Right lobe of liver (tissue), 6 donors: ENCODE measurements around the gene CPXM2. TPM values are rescaled to one million over a fixed set of nuclear protein-coding genes. Genes with fewer than 3 reads are reported as not detected.

Experiments used
- ATAC-seq, 4 donors: fragments of 200-7000 bp; cut with Tn5 transposase; one replicate each; pipeline ENCODE4 v1.9.1; 2020; ENCODE audit warnings: mild to moderate bottlenecking in 4 of 4, moderate library complexity in 4 of 4
- DNase-seq, 3 donors: peaks; one replicate each; pipeline ENCODE4 v3.0.0-alpha.2; 2020
- H3K27ac ChIP-seq, 3 donors: fragments of 200-600 bp; one replicate each; pipeline ENCODE4 v1.8.0; 2022
- H3K27me3 ChIP-seq, 2 donors: fragments of 200-600 bp; one replicate each; pipeline ENCODE4 v1.8.0; 2022
- H3K36me3 ChIP-seq, 4 donors: fragments of 200-600 bp; sonication (generic) in 1 of 4; one replicate each; pipeline versions ENCODE4 v1.5.1 to v1.8.0; 2017 to 2022; ENCODE audit warnings: control low read depth in 1 of 4
- H3K4me1 ChIP-seq, 4 donors: fragments of 200-600 bp; sonication (generic) in 1 of 4; one replicate each; pipeline versions ENCODE4 v1.5.1 to v1.8.0; 2017 to 2022; ENCODE audit warnings: control low read depth in 1 of 4
- H3K4me3 ChIP-seq, 3 donors: fragments of 200-600 bp; one replicate each; pipeline ENCODE4 v1.8.0; 2022
- H3K9me3 ChIP-seq, 4 donors: fragments of 200-600 bp; sonication (generic) in 1 of 4; one replicate each; pipeline versions ENCODE4 v1.5.1 to v1.8.0; 2017 to 2022; ENCODE audit warnings: control low read depth in 1 of 4
- POLR2A ChIP-seq: fragments of 450-650 bp; IDR thresholded peaks from one replicate; pipeline ENCODE4 v1.6.1; 2017; ENCODE audit warnings: antibody characterized with exemption, mild to moderate bottlenecking
- WGBS: methylation state at CpG from one replicate; pipeline ENCODE4 v1.1.6; 2018; ENCODE audit warnings: low coverage, low lambda C conversion rate; ENCODE audit not compliant: insufficient coverage; ENCODE audit errors: missing lambda C conversion rate; 5-methylcytosine and 5-hydroxymethylcytosine counted together
- intact Hi-C, 2 donors: fragments of 100-400 bp; cut with DNase I; formaldehyde crosslinking; loops; one replicate each; pipeline versions ENCODE4 v1.11.2 to v1.14.1; 2022
- total RNA-seq, 6 experiments: library from RNA; depleted of rRNA in 2 of 6; stranded (reverse); fragments of >200 nt in 2 of 6; fragmentation: NEBNext Ultra II Directional in 3 of 6; extraction: Animal tissue kit (Norgen Biotek cat#: 25700) in 3 of 6; gene quantifications; one replicate each; pipeline versions ENCODE4 v1.1.0 to v1.2.4, GENCODE V29; 2016 to 2023
- TF ChIP-seq, protein P1 (sequence below), 4 donors: fragments of 200-600 bp in 3 of 4; fragments of 450-650 bp in 1 of 4; IDR thresholded peaks; one replicate each; pipeline versions ENCODE4 v1.5.1 to v1.8.0; 2016 to 2022; ENCODE audit warnings: antibody characterized with exemption in 4 of 4, mild to moderate bottlenecking in 2 of 4
- donor health status: DM: no; HTN: yes; CAD: no.
- donor health status: DM: no; HTN: no; CAD: no.
- donor health status: DM: no; HTN: no; CAD: no.
- donor health status: DM: no; HTN: yes; CAD: no.
- donor health status: DM: no; HTN: yes; CAD: no.

CPXM2 gene
- total RNA-seq, 6 experiments from 2014 or later = 0.29 to 2.6 (median 0.69) TPM

DNA sequence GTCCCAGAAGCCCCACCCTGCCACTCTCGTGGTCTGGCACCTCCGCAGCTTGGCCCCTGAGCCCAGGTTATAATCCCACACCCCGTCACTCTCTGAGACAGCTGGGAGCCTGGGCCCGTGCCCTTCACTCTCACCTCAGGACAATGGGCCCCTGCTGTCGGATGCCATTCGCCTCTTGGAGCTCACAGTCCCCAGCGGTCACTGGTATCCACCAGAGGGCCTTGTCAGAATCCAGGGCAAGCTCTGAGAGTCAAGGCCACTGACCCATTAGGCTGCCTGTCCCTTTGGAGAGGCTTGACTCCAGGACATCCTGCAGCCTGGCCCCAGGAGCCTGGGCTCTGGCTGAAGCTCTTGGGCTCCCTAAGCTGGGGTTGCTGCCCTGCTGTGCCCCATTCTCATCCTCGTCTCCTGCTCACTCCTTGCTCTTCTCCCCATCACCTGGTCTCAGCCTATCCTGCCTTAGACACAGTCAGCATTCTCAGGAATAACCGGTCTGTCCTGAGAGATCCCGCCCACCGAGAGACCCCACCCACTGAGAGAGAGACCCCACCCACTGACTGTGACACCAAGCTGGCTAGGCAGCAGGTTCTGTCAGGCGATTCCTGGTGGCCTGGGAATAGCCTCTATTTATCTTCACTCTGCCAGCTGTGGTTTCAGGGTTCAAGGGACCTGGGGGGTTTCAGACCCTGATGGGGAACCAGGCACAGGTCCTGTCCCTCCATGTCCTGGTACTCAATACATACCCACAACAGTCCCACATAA is 27.7 kb downstream of the CPXM2 start:
- Histone ChIP-seq H3K4me1 (no peaks in the 10 kb centered on the region), H3K4me3 (no peak overlapping the region), H3K27ac (no peak overlapping the region), H3K36me3 (no peaks in the 10 kb centered on the region), H3K27me3 (no peaks in the 10 kb centered on the region), H3K9me3 (no peaks in the 10 kb centered on the region)
- intact Hi-C loops = no loop called here
- DNase-seq (no peak), ATAC-seq (no peak)
- WGBS = 35% methylated on average over 4 of the region's 12 CpGs
- TF ChIP-seq, protein P1, sequence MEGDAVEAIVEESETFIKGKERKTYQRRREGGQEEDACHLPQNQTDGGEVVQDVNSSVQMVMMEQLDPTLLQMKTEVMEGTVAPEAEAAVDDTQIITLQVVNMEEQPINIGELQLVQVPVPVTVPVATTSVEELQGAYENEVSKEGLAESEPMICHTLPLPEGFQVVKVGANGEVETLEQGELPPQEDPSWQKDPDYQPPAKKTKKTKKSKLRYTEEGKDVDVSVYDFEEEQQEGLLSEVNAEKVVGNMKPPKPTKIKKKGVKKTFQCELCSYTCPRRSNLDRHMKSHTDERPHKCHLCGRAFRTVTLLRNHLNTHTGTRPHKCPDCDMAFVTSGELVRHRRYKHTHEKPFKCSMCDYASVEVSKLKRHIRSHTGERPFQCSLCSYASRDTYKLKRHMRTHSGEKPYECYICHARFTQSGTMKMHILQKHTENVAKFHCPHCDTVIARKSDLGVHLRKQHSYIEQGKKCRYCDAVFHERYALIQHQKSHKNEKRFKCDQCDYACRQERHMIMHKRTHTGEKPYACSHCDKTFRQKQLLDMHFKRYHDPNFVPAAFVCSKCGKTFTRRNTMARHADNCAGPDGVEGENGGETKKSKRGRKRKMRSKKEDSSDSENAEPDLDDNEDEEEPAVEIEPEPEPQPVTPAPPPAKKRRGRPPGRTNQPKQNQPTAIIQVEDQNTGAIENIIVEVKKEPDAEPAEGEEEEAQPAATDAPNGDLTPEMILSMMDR (IDR thresholded peaks at IDR 0.05) = no peak
- no peak for TF ChIP-seq POLR2A

DNA sequence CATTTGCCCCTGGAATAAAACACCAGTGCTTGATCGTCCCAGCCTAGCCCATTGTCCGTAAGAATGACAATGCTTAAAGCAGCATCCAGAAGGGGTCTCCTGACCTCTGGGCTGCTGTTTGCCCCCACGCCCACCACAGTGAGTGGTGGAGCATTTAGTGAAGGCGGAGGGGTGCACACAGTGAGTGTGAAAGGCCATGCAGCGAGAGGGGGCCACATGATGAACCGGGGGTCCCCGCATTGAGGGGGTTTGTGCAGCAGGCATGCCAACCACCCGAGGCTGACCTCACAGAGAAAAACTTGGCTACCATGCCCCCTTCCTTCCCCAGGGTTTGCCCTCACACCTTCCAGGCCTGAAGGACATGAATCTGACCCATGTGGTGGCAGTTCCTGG is 28.4 kb downstream of the CPXM2 start:
- intact Hi-C loops = no loop called here
- ATAC-seq (no peak), DNase-seq (no peak)
- Histone ChIP-seq H3K4me1 (no peaks in the 10 kb centered on the region), H3K4me3 (no peak overlapping the region), H3K36me3 (no peaks in the 10 kb centered on the region), H3K27ac (no peak overlapping the region), H3K9me3 (no peaks in the 10 kb centered on the region), H3K27me3 (no peaks in the 10 kb centered on the region)
- 80% methylated on average over 1 of the region's 8 CpGs for WGBS
- no peak for TF ChIP-seq POLR2A
- TF ChIP-seq, protein P1 (IDR thresholded peaks at IDR 0.05) = no peak

DNA sequence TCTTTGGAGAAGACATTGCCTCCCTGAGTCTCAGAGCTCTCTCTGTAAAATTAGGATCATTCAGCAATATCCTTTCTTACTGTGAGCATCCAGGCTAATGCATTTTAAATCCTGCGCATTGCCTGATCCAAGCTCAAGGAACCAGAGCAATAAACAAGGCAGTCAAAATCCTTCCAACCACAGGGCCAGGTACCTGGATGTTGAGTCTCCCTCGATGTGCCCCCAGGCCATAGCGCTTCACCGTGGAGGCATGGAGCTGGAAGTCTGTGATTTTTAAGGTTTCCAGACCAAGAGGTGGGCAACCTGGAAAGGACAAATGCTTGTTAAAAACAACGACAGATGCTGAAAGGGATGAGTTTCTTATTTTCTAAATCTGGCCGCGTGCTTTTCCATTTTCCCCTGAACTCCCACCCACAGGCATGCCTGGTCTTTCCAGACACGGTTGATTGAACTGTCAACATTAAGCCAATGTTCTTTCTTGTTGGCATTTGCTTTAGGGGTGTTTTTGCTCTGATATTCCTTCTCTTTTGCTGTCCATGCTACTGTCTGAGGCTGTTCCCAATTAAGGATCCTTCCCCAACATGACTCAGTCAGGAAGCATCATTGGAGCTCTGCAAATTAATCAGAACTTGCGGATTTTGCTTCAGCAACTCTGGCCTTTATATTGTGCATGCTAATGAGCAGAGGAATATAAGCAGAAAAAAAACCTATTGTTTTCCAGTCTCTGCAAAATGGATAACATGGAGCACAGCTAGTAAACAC is 29.0 kb downstream of the CPXM2 start:
- 73% methylated on average over 7 of the region's 9 CpGs for WGBS
- Histone ChIP-seq H3K4me1 (no peaks in the 10 kb centered on the region), H3K4me3 (no peak overlapping the region), H3K36me3 (no peaks in the 10 kb centered on the region), H3K9me3 (no peaks in the 10 kb centered on the region), H3K27me3 (no peaks in the 10 kb centered on the region), H3K27ac (no peak overlapping the region)
- TF ChIP-seq POLR2A = no peak
- TF ChIP-seq, protein P1 (IDR thresholded peaks at IDR 0.05) = no peak
- DNase-seq (no peak), ATAC-seq (no peak)
- intact Hi-C loops = no loop called here

DNA sequence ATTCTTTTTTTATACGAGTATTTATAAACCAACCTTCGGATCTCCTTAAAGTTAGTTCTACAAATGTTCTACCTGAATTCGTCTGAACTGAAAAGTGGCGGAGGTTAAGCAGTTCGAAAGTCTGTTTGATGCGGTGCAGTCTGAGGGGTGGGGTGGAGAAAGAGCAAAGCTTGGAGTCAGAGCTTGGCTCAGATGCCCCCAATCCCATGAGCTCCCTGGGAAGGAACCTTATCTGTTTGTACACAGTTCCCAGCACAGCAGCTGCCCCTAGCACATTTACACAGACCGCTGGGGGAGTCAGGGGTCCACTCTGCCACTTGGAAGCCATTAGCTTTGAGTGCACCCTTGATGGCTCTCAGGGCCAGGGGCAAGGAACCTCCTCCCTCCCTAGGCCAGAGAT is 30.8 kb downstream of the CPXM2 start:
- H3K4me1 ChIP-seq = no peaks in the 10 kb centered on the region
- intact Hi-C loops = no loop called here
- no peak overlapping the region for H3K27ac ChIP-seq
- 68% methylated on average over 7 of the region's 7 CpGs for WGBS
- H3K9me3 ChIP-seq = no peaks in the 10 kb centered on the region
- H3K36me3 ChIP-seq = no peaks in the 10 kb centered on the region
- no peaks in the 10 kb centered on the region for H3K27me3 ChIP-seq
- no peak for ATAC-seq
- H3K4me3 ChIP-seq = no peak overlapping the region
- no peak for DNase-seq
- TF ChIP-seq POLR2A = no peak
- TF ChIP-seq, protein P1 (IDR thresholded peaks at IDR 0.05) = no peak
